ENCODE results near the gene SLC2A5.

DNA sequence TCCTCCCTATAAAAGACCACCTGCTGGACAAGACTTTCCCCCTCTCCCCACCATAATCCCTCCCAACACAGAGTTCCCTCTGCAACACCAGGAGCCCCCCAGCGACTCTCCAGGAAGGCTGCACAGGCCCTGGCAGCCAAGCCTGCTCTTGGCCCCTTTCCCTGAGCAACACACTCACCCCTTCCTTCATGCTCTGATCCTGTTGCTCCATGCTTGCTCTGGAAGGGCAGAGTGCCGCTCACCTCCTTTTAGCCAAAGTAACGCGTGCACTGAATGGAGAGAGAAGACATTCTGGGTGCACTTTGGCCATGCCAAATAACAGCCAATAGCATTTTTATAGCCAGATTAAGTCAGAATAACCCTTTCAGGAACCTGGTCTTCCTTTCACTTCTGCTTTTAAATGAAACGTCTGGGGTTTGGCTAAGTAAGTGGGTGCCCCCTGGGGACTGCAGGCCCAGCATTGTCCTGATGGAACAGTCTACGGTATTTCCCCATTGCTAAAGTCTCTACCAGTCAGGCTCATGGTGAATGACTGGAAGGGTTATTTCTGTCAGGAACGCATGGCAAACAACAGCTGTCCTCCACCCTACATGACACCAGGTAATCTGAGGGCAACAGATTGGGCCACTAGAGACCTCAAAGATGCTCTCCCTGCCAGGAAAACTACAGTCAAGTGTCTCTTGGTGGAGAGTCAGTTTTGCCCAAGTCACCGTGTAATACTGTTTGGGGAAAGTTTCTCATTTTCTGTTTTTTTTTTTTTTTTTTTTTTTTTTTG is at the start of gene SLC2A5:
- TF ChIP-seq EGR1 (IDR thresholded peaks at IDR 0.05) (no peak), ZBTB7A (IDR thresholded peaks at IDR 0.05; ENCODE audit: low read depth) (no peak), EP300 (IDR thresholded peaks at IDR 0.05; ENCODE audit: borderline replicate concordance) (no peak), RAD21 (IDR thresholded peaks at IDR 0.05; ENCODE audit: low read depth) (no peak), TAF1 (IDR thresholded peaks at IDR 0.05; ENCODE audit: low read depth) (no peak), FOXM1 (IDR thresholded peaks at IDR 0.05; ENCODE audit: borderline replicate concordance, low read depth) (no peak), TEAD4 (IDR thresholded peaks at IDR 0.05) (no peak)
- TF ChIP-seq, protein P1, sequence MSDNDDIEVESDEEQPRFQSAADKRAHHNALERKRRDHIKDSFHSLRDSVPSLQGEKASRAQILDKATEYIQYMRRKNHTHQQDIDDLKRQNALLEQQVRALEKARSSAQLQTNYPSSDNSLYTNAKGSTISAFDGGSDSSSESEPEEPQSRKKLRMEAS (IDR thresholded peaks at IDR 0.05): no peak

All from Ishikawa (cell line).